ENCODE data around the gene DAZAP1.

Gene DAZAP1

DNA sequence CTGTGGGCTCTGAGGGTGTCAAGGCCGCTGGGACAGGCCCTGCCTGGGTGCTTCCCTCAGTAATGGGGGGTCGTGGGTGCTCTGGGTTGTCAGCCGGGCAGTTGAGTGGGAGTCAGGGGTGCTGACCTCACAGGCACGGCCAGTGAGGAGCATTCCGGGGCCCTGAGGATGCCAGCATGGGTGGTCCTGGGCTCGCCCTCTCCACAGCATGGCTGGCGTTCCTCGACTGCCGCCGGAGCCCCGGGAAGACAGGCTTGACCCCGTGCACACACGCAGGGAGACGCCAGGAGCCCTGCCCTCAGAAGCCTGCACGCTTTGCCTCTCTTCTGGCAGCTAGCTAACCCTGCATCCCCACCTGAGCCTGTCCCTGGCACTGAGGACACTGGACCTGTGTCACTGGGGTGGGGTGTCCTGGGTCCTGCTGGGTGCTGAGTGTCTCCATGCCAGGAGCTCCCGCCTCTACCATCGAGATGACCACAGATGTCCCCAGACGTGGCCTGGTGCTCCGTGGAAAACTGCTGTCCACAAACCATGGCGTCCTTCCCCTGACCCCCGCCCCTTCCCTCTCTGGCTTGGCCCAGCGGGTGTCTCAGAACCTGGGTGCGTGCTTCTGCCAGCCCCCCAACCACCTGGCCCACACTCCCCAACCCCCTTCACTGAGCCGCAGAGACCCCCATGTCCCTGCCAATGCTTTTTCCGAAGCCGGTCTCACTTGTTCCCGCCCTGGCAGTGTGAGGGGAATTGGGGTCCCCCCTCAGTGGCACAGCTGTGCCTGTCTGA, 28.1 kb upstream of the DAZAP1 start:
- peaks cover 40% of the 10 kb centered on the region for H3K36me3 ChIP-seq (ENCODE audit: insufficient read depth, insufficient read length, low read length)
- H3K9me3 ChIP-seq (ENCODE audit: insufficient read depth, low read length), result no peaks in the 10 kb centered on the region; the same call in 1 of the 2 replicates
- H3K9ac ChIP-seq (ENCODE audit: insufficient read length, low read depth), result no peak overlapping the region
- TF ChIP-seq ZNF274 (IDR thresholded peaks at IDR 0.05; ENCODE audit: low read depth, low read length), result no peak
- TF ChIP-seq YY1 (IDR thresholded peaks at IDR 0.05; ENCODE audit: insufficient read depth, insufficient read length), result no peak
- TF ChIP-seq SUZ12 (IDR thresholded peaks at IDR 0.05; ENCODE audit: extremely low read depth, insufficient read depth, insufficient read length), result no peak
- no peak overlapping the region for H3K4me3 ChIP-seq (ENCODE audit: insufficient read length, low read depth)
- no peak for DNase-seq (ENCODE audit: low read depth, low spot score)
- H3K27me3 ChIP-seq (ENCODE audit: insufficient read depth, insufficient read length), result no peaks in the 10 kb centered on the region
- peaks cover 20% of the 10 kb centered on the region for H3K4me1 ChIP-seq (ENCODE audit: insufficient read depth, insufficient read length)

- Histone ChIP-seq H3K36me3 (ENCODE audit: insufficient read depth, insufficient read length, low read length) (peaks cover 35% of the 10 kb centered on the region), H3K4me3 (ENCODE audit: insufficient read length, low read depth) (no peak overlapping the region), H3K27me3 (ENCODE audit: insufficient read depth, insufficient read length) (no peaks in the 10 kb centered on the region), H3K4me1 (ENCODE audit: insufficient read depth, insufficient read length) (peaks cover 20% of the 10 kb centered on the region), H3K9me3 (ENCODE audit: insufficient read depth, low read length) (no peaks in the 10 kb centered on the region; the same call in 1 of the 2 replicates), H3K9ac (ENCODE audit: insufficient read length, low read depth) (peak overlapping the region; percentile 32)
- TF ChIP-seq ZNF274 (IDR thresholded peaks at IDR 0.05; ENCODE audit: low read depth, low read length) (no peak), SUZ12 (IDR thresholded peaks at IDR 0.05; ENCODE audit: extremely low read depth, insufficient read depth, insufficient read length) (no peak), YY1 (IDR thresholded peaks at IDR 0.05; ENCODE audit: insufficient read depth, insufficient read length) (no peak)
- DNase-seq (ENCODE audit: low read depth, low spot score), result no peak
Measured at GRCh38 chr19:1379961-1380489, 27.4 kb upstream of the DAZAP1 start.

DNA sequence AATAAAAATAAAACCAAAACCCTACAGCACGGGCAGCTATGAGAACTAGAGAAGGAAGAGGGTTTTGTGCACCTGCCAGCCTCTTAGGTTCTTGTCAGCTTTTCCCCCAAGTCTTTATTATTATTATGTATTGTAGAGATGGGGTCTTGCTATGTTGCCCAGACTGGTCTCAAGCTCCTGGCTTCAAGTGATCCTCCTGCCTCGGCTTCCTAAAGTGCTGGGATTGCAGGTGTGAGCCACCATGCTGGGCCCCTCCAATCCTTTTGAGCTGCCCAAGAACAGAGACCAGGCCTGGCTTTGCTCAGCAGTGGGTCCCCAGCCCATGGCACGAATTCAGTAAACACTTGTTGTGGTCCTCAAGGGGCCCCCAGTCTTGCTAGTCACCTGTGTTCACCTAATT, 25.1 kb upstream of the DAZAP1 start:
- TF ChIP-seq YY1 (IDR thresholded peaks at IDR 0.05; ENCODE audit: insufficient read depth, insufficient read length) (no peak), SUZ12 (IDR thresholded peaks at IDR 0.05; ENCODE audit: extremely low read depth, insufficient read depth, insufficient read length) (no peak), ZNF274 (IDR thresholded peaks at IDR 0.05; ENCODE audit: low read depth, low read length) (no peak)
- DNase-seq (ENCODE audit: low read depth, low spot score), result no peak
- peaks cover 35% of the 10 kb centered on the region for H3K36me3 ChIP-seq (ENCODE audit: insufficient read depth, insufficient read length, low read length)
- no peaks in the 10 kb centered on the region for H3K9me3 ChIP-seq (ENCODE audit: insufficient read depth, low read length)
- H3K9ac ChIP-seq (ENCODE audit: insufficient read length, low read depth), result no peak overlapping the region
- H3K27me3 ChIP-seq (ENCODE audit: insufficient read depth, insufficient read length), result no peaks in the 10 kb centered on the region
- no peak overlapping the region for H3K4me3 ChIP-seq (ENCODE audit: insufficient read length, low read depth)
- H3K4me1 ChIP-seq (ENCODE audit: insufficient read depth, insufficient read length), result peaks cover 23% of the 10 kb centered on the region

DNA sequence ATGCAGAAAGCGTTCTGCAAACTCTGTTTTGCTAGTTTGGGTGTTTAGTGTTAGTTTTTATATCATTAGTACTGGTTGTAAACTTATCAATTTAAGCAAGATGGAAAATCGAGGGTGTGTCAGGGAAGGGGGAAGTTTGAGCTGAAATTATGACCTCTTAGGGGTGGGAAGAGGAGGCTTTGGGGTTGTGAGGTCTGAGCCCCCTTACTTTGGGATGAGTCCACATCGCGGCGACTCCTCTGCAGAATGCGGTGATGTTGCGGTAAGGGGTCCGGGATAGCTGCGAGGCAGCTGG, 24.4 kb upstream of the DAZAP1 start:
- Histone ChIP-seq H3K4me1 (ENCODE audit: insufficient read depth, insufficient read length) (peaks cover 23% of the 10 kb centered on the region), H3K9me3 (ENCODE audit: insufficient read depth, low read length) (no peaks in the 10 kb centered on the region), H3K9ac (ENCODE audit: insufficient read length, low read depth) (no peak overlapping the region), H3K27me3 (ENCODE audit: insufficient read depth, insufficient read length) (no peaks in the 10 kb centered on the region), H3K4me3 (ENCODE audit: insufficient read length, low read depth) (no peak overlapping the region), H3K36me3 (ENCODE audit: insufficient read depth, insufficient read length, low read length) (peaks cover 30% of the 10 kb centered on the region)
- DNase-seq (ENCODE audit: low read depth, low spot score), result no peak
- TF ChIP-seq SUZ12 (IDR thresholded peaks at IDR 0.05; ENCODE audit: extremely low read depth, insufficient read depth, insufficient read length) (no peak), YY1 (IDR thresholded peaks at IDR 0.05; ENCODE audit: insufficient read depth, insufficient read length) (no peak), ZNF274 (IDR thresholded peaks at IDR 0.05; ENCODE audit: low read depth, low read length) (no peak)

- TF ChIP-seq YY1 (IDR thresholded peaks at IDR 0.05; ENCODE audit: insufficient read depth, insufficient read length) (peak; percentile 88), ZNF274 (IDR thresholded peaks at IDR 0.05; ENCODE audit: low read depth, low read length) (no peak)
- H3K9me3 ChIP-seq (ENCODE audit: insufficient read depth, low read length), result no peaks in the 10 kb centered on the region
- peak within 1 kb of the TSS; percentile 96 for H3K4me3 ChIP-seq (ENCODE audit: insufficient read length, low read depth)
- peaks cover 30% of the 10 kb centered on the region for H3K36me3 ChIP-seq (ENCODE audit: insufficient read depth, insufficient read length, low read length)
- DNase-seq (ENCODE audit: low read depth, low spot score), result peak; percentile 89
- H3K27me3 ChIP-seq (ENCODE audit: insufficient read depth, insufficient read length), result no peaks in the 10 kb centered on the region
- peaks cover 23% of the 10 kb centered on the region for H3K4me1 ChIP-seq (ENCODE audit: insufficient read depth, insufficient read length)
- H3K9ac ChIP-seq (ENCODE audit: insufficient read length, low read depth), result peak within 1 kb of the TSS; percentile 97
Measured at GRCh38 chr19:1383312-1384084, 23.9 kb upstream of the DAZAP1 start, which contains the start of gene NDUFS7. Gene NDUFS7 (plus strand): TSS chr19:1383907. CDS start chr19:1383927, 20 bp downstream.

DNA sequence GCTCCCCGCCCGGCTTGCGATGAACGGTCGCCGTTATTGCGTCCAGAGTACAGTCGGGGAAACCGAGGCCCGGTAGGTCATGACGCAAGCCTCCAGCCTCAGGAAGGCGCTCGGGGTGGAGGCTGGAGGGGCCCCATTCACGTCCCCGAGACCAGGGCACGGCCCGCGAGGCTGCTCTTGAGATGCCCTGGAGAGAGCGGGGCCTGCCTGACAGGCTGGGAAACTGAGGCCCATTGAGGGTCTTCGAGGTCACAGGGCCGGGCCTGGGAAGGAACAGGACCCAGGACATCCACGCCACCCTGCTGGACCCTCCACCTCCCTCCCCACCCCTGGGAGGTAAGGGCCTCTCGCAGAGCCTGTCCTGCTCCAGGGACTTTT, 23.3 kb upstream of the DAZAP1 start:
- peaks cover 30% of the 10 kb centered on the region for H3K36me3 ChIP-seq (ENCODE audit: insufficient read depth, insufficient read length, low read length)
- peak overlapping the region; percentile 97 for H3K9ac ChIP-seq (ENCODE audit: insufficient read length, low read depth)
- H3K27me3 ChIP-seq (ENCODE audit: insufficient read depth, insufficient read length), result no peaks in the 10 kb centered on the region
- DNase-seq (ENCODE audit: low read depth, low spot score), result no peak
- H3K9me3 ChIP-seq (ENCODE audit: insufficient read depth, low read length), result no peaks in the 10 kb centered on the region
- TF ChIP-seq YY1 (IDR thresholded peaks at IDR 0.05; ENCODE audit: insufficient read depth, insufficient read length), result no peak
- TF ChIP-seq SUZ12 (IDR thresholded peaks at IDR 0.05; ENCODE audit: extremely low read depth, insufficient read depth, insufficient read length), result no peak
- TF ChIP-seq ZNF274 (IDR thresholded peaks at IDR 0.05; ENCODE audit: low read depth, low read length), result no peak
- H3K4me3 ChIP-seq (ENCODE audit: insufficient read length, low read depth), result peak overlapping the region; percentile 96
- peaks cover 23% of the 10 kb centered on the region for H3K4me1 ChIP-seq (ENCODE audit: insufficient read depth, insufficient read length)
